Activated CD4-positive, alpha-beta T cell treated with anti-CD3 and anti-CD28 coated beads for 36 hours (primary cell): ENCODE results near the gene BID. TPM values are rescaled to one million over a fixed set of nuclear protein-coding genes. Genes with fewer than 3 reads are reported as not detected.

Source experiments
- ATAC-seq: fragments of 200-7000 bp; cut with Tn5 transposase; one replicate; pipeline ENCODE4 v1.10.0; 2021; ENCODE audit warnings: mild to moderate bottlenecking, moderate library complexity
- CTCF ChIA-PET: fragments of 350-600 bp; sonication (Branson Sonifier 250); formaldehyde crosslinking; loops from one replicate; lab custom pipeline; 2021; ENCODE audit warnings: antibody characterized with exemption; lab: Charles Lee
- POLR2A ChIA-PET: fragments of 350-600 bp; sonication (Branson Sonifier 250); formaldehyde crosslinking; loops from one replicate; lab custom pipeline; 2021; ENCODE audit warnings: antibody characterized with exemption, inconsistent platforms; lab: Charles Lee
- DNase-seq: peaks from one replicate; pipeline ENCODE4 v3.0.0-alpha.2; 2020
- H3K27ac Mint-ChIP-seq: one replicate; pipeline ENCODE4 v1.8.0; 2021; ENCODE audit warnings: mixed read lengths
- H3K27me3 Mint-ChIP-seq: one replicate; pipeline ENCODE4 v1.8.0; 2021; ENCODE audit warnings: mixed read lengths
- H3K36me3 Mint-ChIP-seq: one replicate; pipeline ENCODE4 v1.8.0; 2021; ENCODE audit warnings: low read depth, mixed read lengths
- H3K4me1 Mint-ChIP-seq: one replicate; pipeline ENCODE4 v1.8.0; 2021; ENCODE audit warnings: mixed read lengths
- H3K4me3 Mint-ChIP-seq: one replicate; pipeline ENCODE4 v1.8.0; 2021; ENCODE audit warnings: mild to moderate bottlenecking, moderate library complexity, mixed read lengths
- H3K9me3 Mint-ChIP-seq: one replicate; pipeline ENCODE4 v1.8.0; 2021; ENCODE audit warnings: low read depth, mixed read lengths
- intact Hi-C, 2 experiments: fragments of 100-400 bp; cut with DNase I in 1 of 2; cut with micrococcal nuclease in 1 of 2; formaldehyde crosslinking; loops; one replicate each; pipeline versions ENCODE4 v1.14.2 to v1.15.1; 2022 to 2024; cut with DNase I, micrococcal nuclease
- total RNA-seq, 2 experiments: library from RNA; stranded (reverse); gene quantifications; one replicate each; pipeline ENCODE4 v1.2.3, GENCODE V29; 2021

BID gene
- total RNA-seq, 2 experiments from 2014 or later: 16.8 to 27.1 TPM

DNA sequence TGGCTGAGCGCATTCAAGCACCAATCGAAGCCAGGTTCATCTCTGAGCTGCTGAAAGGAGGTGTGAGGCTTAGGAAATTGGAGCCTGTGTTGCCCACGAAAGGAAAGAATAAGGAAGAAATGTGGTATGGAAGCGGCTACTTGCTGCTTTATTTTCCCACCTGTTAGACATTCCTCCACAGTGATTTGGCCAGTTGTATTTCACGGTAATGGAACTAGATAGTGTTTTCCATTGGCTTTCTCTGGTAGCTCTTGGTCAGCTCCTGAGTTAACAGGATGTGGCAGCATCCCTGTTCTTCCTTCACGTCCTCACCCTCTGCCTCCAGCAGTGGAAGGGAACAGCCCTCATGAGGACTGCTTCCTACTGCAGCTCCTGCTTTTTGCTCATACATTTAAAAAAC, 44.7 kb downstream of the BID start:
- Mint-ChIP-seq H3K4me1 (peaks cover 22% of the 10 kb centered on the region), H3K27ac (no peak overlapping the region), H3K27me3 (no peaks in the 10 kb centered on the region), H3K36me3 (peaks cover 17% of the 10 kb centered on the region), H3K4me3 (no peak overlapping the region), H3K9me3 (no peaks in the 10 kb centered on the region)
- no peak for DNase-seq
- ChIA-PET CTCF (interaction anchor here (0.6 to 2.4 kb wide), 3 partner anchors 13 to 289 kb away, joined by 3 to 5 read pairs (median 3); no protein-coding TSS in a partner anchor), POLR2A (no interaction called here)
- intact Hi-C loops: no loop called here
- no peak for ATAC-seq

DNA sequence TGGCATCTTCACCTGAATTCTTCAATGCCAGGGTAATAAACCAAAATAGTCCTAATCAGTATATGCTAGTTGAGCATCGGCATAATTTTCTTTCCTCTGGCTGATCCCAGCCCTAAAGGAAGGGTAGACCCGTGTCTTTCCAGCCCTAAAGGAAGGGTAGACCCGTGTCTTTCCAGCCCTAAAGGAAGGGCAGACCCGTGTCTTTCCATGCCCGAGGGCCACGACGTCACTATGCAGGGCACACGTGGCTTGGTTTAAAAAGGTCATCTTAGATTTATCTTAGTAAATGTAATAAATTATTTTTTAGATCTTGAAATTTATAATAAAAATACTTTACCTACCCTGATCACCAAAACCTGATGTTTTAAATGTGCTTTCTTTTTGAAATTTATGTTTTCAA, 45.5 kb downstream of the BID start:
- no peak overlapping the region for H3K4me3 Mint-ChIP-seq
- no peaks in the 10 kb centered on the region for H3K9me3 Mint-ChIP-seq
- DNase-seq (no peak), ATAC-seq (no peak)
- CTCF ChIA-PET: interaction anchor here (0.6 to 2.4 kb wide), 3 partner anchors 13 to 289 kb away, joined by 3 to 5 read pairs (median 3); no protein-coding TSS in a partner anchor
- no peaks in the 10 kb centered on the region for H3K27me3 Mint-ChIP-seq
- POLR2A ChIA-PET: no interaction called here
- peaks cover 14% of the 10 kb centered on the region for H3K4me1 Mint-ChIP-seq
- peaks cover 14% of the 10 kb centered on the region for H3K36me3 Mint-ChIP-seq
- intact Hi-C loops: no loop called here
- H3K27ac Mint-ChIP-seq: no peak overlapping the region

DNA sequence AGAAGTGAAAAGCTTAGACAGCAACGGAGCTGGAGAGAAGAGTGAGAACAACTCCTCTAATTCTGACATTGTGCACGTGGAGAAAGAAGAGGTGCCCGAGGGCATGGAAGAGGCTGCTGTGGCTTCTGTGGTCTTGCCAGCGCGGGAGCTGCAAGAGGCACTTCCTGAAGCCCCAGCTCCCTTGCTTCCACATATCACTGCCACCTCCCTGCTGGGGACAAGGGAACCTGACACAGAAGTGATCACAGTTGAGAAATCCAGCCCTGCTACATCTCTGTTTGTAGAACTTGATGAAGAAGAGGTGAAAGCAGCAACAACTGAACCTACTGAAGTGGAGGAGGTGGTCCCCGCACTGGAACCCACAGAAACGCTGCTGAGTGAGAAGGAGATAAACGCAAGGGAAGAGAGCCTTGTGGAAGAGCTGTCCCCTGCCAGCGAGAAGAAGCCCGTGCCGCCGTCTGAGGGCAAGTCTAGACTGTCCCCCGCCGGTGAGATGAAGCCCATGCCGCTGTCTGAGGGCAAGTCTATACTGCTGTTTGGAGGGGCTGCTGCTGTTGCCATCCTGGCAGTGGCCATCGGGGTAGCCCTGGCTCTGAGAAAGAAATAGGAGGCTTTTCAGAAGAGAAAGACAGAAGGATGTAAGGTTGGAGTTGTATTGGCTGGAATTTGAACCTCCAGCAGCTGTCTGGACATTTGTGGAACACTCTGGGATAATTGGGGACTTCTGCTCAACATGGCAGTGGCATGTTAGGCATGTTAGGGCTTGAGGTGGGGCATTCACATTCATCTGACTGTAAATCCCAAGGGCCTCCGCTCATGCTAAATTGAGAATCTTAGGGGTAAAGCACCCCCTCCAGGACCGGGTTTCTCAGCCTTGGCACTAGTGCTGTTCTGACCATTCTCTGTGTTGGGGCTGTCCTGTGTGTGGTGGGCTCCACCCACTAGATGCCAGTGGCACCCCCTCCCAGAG, 47.1 kb downstream of the BID start:
- H3K4me1 Mint-ChIP-seq: peaks cover 10% of the 10 kb centered on the region
- H3K27me3 Mint-ChIP-seq: no peaks in the 10 kb centered on the region
- no peak for ATAC-seq
- no peak overlapping the region for H3K4me3 Mint-ChIP-seq
- intact Hi-C loops: no loop called here
- peak overlapping the region; percentile 11 for H3K27ac Mint-ChIP-seq
- DNase-seq: no peak
- POLR2A ChIA-PET: interaction anchor here (0.6 kb wide), 1 partner anchor 38 kb away, joined by 3 read pairs; no protein-coding TSS in a partner anchor
- CTCF ChIA-PET: interaction anchor here (0.5 to 2.4 kb wide), 3 partner anchors 10 to 1316 kb away, joined by 3 to 5 read pairs (median 4); no protein-coding TSS in a partner anchor
- peaks cover 5% of the 10 kb centered on the region for H3K36me3 Mint-ChIP-seq
- H3K9me3 Mint-ChIP-seq: no peaks in the 10 kb centered on the region

DNA sequence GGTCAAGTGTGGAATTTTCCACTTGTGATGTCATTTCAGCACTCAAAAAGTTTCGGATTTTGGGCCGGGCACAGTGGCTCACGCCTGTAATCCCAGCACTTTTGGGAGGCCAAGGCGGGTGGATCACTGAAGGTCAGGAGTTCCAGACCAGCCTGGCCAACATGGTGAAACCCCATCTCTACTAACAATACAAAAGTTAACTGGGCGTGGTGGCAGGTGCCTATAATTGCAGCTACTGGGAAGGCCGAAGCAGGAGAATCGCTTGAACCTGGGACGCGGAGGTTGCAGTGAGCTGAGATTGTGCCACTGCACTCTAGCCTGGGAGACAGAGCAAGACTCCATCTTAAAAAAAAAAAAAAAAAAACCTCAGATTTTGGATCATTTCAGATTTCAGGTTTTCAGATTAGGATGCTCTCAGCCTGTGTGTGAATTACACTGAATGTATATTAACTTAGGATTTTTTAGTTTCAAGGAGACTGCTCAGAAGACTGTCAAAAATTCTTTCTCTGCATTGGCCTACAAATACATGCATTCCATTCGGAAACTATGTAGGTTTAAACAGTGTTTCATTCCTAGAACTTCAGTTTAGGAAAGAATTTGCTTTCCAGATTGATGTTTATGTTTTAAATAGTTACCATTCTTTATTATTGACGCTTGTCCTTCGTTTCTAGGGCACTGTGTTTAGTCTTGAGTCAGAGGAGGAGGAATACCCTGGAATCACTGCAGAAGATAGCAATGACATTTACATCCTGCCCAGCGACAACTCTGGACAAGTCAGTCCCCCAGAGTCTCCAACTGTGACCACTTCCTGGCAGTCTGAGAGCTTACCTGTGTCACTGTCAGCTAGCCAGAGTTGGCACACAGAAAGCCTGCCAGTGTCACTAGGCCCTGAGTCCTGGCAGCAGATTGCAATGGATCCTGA, 48.0 kb downstream of the BID start:
- intact Hi-C loops: no loop called here
- no peak overlapping the region for H3K4me3 Mint-ChIP-seq
- H3K27ac Mint-ChIP-seq: peak overlapping the region; percentile 7
- POLR2A ChIA-PET: interaction anchor here (0.6 to 0.7 kb wide), 2 partner anchors 9 to 39 kb away, joined by 3 to 6 read pairs; no protein-coding TSS in a partner anchor
- CTCF ChIA-PET: interaction anchor here (0.5 kb wide), 1 partner anchor 11 kb away, joined by 3 read pairs; no protein-coding TSS in a partner anchor
- no peaks in the 10 kb centered on the region for H3K27me3 Mint-ChIP-seq
- H3K9me3 Mint-ChIP-seq: no peaks in the 10 kb centered on the region
- DNase-seq: no peak
- peaks cover 5% of the 10 kb centered on the region for H3K36me3 Mint-ChIP-seq
- ATAC-seq: peak; percentile 33
- H3K4me1 Mint-ChIP-seq: peaks cover 10% of the 10 kb centered on the region

DNA sequence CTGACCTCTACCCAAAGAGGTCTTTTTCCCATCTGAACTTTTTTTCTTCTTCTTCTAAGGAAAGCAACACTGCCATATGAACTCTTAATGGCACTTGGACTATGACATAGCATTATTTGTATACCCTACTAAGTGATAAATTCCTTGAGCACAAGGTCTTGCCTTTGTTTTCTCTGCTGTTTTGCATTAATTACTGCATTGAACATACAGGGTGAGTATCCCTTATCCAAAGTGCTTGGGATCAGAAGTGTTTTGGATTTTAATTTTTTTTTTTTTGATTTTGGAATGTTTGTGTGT, 48.8 kb downstream of the BID start:
- CTCF ChIA-PET: no interaction called here
- H3K27me3 Mint-ChIP-seq: no peaks in the 10 kb centered on the region
- intact Hi-C loops: no loop called here
- no peak overlapping the region for H3K27ac Mint-ChIP-seq
- peaks cover 5% of the 10 kb centered on the region for H3K36me3 Mint-ChIP-seq
- ATAC-seq: no peak
- DNase-seq: no peak
- H3K4me1 Mint-ChIP-seq: peaks cover 10% of the 10 kb centered on the region
- no peak overlapping the region for H3K4me3 Mint-ChIP-seq
- POLR2A ChIA-PET: interaction anchor here (0.7 kb wide), 1 partner anchor 8 kb away, joined by 6 read pairs; no protein-coding TSS in a partner anchor
- H3K9me3 Mint-ChIP-seq: no peaks in the 10 kb centered on the region

DNA sequence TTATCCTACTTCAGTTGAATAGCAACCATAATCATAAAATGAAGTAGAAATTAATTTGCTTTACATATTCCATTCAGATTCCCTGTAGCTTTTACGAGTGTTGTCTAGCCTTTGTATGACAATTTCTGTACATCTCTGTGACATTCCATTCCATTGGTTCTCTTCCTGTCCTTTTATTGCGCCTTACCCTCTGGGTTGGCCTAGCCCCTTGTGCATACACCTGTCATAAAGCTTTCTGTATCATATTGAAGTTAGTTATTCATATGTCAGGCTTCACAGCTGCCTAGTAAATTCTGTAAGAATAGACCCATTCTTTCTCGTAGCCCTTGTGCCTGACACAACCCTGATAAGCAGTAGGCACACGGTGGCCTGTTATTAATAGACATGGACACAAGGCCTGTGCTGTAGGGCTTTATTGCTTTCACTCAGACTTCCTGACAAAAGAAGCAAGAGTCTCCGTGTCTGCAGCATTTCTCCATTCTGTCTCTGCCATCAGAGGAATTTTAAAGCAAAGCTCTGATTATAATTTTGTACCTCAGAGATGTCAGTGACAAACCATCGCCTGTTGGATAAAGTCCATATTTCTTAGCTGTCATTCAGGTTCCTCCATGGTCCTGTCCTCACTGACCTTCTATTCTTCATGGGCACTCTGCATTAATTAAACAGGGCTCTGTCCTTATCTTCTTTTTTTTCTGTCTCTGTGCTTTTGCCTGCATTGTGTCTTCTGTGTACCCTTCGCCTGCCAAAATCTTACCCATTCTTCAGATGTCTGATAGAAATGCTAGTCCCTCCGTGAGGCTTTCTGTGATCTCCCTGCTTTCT, 49.4 kb downstream of the BID start:
- no peaks in the 10 kb centered on the region for H3K9me3 Mint-ChIP-seq
- CTCF ChIA-PET: interaction anchor here (0.6 to 0.7 kb wide), 2 partner anchors 27 to 278 kb away, joined by 3 read pairs; no protein-coding TSS in a partner anchor
- intact Hi-C loops: no loop called here
- ATAC-seq: no peak
- no peaks in the 10 kb centered on the region for H3K27me3 Mint-ChIP-seq
- DNase-seq: no peak
- POLR2A ChIA-PET: interaction anchor here (0.6 kb wide), 1 partner anchor 12 kb away, joined by 5 read pairs; no protein-coding TSS in a partner anchor
- peaks cover 10% of the 10 kb centered on the region for H3K4me1 Mint-ChIP-seq
- no peak overlapping the region for H3K27ac Mint-ChIP-seq
- peaks cover 5% of the 10 kb centered on the region for H3K36me3 Mint-ChIP-seq
- no peak overlapping the region for H3K4me3 Mint-ChIP-seq

GRCh38 chr22:17724241-17724640, 50.0 kb downstream of the BID start:
- Mint-ChIP-seq H3K4me1 (peaks cover 10% of the 10 kb centered on the region), H3K9me3 (no peaks in the 10 kb centered on the region), H3K36me3 (peaks cover 4% of the 10 kb centered on the region), H3K27ac (no peak overlapping the region), H3K4me3 (no peak overlapping the region), H3K27me3 (no peaks in the 10 kb centered on the region)
- POLR2A ChIA-PET: interaction anchor here (0.6 kb wide), 1 partner anchor 12 kb away, joined by 5 read pairs; no protein-coding TSS in a partner anchor
- intact Hi-C loops: no loop called here
- DNase-seq (no peak), ATAC-seq (no peak)
- CTCF ChIA-PET: interaction anchor here (0.6 to 1.2 kb wide), 4 partner anchors 17 to 279 kb away, joined by 3 to 5 read pairs (median 3); no protein-coding TSS in a partner anchor

DNA sequence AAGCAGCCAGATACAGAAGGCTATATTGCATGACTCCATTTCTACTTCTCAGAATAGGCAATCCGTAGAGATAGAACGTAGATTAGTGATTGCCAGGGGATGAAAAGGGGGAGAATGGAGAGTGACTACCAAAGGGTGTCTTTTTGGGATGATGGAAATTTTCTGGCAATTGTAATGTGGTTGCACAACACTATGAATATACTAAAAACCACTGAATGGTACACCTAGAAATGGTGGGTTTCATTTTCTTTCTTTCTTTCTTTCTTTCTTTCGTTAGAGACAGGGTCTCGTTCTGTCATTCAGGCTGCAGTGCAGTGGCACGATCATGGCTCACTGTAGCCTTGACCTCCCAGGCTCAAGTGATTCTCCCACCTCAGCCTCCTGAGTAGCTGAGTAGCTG, 54.4 kb downstream of the BID start:
- POLR2A ChIA-PET: interaction anchor here (0.7 kb wide), 1 partner anchor 247 kb away, joined by 3 read pairs; no protein-coding TSS in a partner anchor
- Mint-ChIP-seq H3K27ac (no peak overlapping the region), H3K27me3 (no peaks in the 10 kb centered on the region), H3K9me3 (no peaks in the 10 kb centered on the region), H3K4me3 (no peak overlapping the region), H3K36me3 (peaks cover 1% of the 10 kb centered on the region), H3K4me1 (no peaks in the 10 kb centered on the region)
- DNase-seq: no peak
- CTCF ChIA-PET: interaction anchor here (0.8 kb wide), 1 partner anchor 145 kb away, joined by 3 read pairs; no protein-coding TSS in a partner anchor
- intact Hi-C loops: no loop called here
- no peak for ATAC-seq

DNA sequence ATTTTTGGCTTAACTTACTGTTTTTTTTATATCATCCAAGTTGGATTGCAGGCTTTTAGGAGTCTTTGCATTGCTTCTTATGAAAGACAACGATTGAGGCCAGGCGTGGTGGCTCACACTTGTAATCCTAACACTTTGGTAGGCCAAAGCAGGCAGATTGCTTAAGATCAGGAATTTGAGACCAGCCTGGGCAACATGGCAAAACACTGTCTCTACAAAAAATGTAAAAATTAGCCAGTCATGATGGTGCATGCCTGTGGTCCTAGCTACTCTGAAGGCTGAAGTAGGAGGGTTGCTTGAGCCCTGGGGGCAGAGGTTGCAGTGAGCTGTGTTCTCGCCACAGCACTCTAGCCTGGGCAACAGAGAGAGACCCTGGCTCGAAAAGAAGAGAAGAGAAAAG, 56.6 kb downstream of the BID start:
- Mint-ChIP-seq H3K27me3 (no peaks in the 10 kb centered on the region), H3K27ac (no peak overlapping the region), H3K4me1 (no peaks in the 10 kb centered on the region), H3K4me3 (no peak overlapping the region), H3K9me3 (no peaks in the 10 kb centered on the region), H3K36me3 (peaks cover 7% of the 10 kb centered on the region)
- ChIA-PET POLR2A (interaction anchor here (0.6 kb wide), 1 partner anchor 8 kb away, joined by 6 read pairs; no protein-coding TSS in a partner anchor), CTCF (interaction anchor here (1.1 kb wide), 1 partner anchor 26 kb away, joined by 3 read pairs; no protein-coding TSS in a partner anchor)
- intact Hi-C loops: no loop called here
- DNase-seq: no peak
- no peak for ATAC-seq

DNA sequence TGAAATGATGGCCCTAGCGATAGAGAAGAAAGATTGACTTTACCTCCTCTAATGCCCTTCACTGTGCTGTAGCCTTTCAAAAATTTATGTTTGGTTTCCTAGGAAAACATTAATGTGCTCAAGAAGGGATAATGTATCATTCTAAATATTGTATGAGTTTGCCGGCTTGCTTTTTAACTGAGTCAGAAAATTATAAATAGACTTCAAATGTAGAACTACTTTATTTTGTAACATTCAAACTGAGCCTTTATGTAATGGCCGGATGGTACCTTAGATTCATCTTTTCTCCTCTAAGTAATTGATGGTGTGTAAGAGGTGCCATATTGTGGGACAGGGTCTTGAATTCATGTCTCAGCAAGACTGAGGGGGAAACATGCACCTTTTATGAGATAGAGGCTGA, 57.7 kb downstream of the BID start:
- intact Hi-C loops: no loop called here
- H3K4me3 Mint-ChIP-seq: no peak overlapping the region
- no peaks in the 10 kb centered on the region for H3K9me3 Mint-ChIP-seq
- peaks cover 14% of the 10 kb centered on the region for H3K36me3 Mint-ChIP-seq
- ChIA-PET CTCF (no interaction called here), POLR2A (no interaction called here)
- DNase-seq (no peak), ATAC-seq (no peak)
- H3K27me3 Mint-ChIP-seq: no peaks in the 10 kb centered on the region
- no peak overlapping the region for H3K27ac Mint-ChIP-seq
- no peaks in the 10 kb centered on the region for H3K4me1 Mint-ChIP-seq
